GM18511 (cell line): ENCODE data around the gene HIPK4.

Experiments used
- ATAC-seq: cut with Tn5 transposase; IDR thresholded peaks from one replicate; pipeline ENCODE4 v1.9.1; 2021; ENCODE audit warnings: mild to moderate bottlenecking, moderate library complexity; ENCODE audit not compliant: unreplicated experiment

HIPK4 gene

DNA sequence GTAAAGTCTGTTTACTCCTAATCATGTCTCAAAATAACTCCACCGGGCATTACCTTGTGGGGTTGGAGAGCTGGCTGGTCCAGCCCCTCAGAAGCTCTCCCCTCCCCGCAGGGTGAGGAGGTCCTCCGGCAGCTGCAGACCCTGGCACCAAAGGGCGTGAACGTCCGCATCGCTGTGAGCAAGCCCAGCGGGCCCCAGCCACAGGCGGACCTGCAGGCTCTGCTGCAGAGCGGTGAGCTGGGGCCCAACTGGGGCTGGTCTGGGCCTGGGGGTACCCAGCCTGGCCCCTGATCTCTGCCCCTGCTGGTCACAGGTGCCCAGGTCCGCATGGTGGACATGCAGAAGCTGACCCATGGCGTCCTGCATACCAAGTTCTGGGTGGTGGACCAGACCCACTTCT is 20.2 kb downstream of the HIPK4 start:
- ATAC-seq: no peak

DNA sequence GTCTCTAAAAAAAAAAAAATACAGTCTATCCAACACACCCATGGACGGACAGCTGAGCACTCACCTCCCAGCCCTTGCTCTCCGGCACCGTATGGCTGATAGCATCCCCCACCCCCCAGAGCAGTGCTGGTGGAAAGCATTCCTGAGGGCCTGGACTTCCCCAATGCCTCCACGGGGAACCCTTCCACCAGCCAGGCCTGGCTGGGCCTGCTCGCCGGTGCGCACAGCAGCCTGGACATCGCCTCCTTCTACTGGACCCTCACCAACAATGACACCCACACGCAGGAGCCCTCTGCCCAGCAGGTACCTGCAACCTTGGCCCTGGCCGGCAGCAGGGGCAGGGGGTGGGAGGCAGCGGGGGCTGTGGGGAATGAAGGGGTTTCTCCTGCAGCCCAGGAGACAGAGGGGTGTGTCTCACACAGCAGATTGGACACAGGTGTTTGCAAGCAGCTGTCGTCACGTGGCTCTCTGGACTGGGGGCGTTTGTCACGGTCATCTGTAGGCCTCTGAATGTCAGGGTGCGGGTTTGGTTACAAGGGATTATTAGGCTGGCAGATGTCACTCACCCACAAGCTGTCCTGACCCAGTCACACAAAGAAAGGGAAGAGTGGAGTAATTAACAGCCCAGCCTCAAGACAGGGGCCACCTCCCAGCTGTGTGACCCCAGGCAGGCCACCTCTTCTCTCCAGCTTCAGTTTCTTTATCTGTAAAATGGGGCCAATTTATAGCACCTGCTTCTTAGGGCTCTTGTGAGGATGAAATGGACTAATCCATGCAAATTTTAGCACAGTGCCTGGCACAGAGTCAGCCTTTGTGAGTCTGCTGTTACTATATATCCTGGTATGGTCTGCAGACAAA is 22.2 kb downstream of the HIPK4 start:
- ATAC-seq: no peak

DNA sequence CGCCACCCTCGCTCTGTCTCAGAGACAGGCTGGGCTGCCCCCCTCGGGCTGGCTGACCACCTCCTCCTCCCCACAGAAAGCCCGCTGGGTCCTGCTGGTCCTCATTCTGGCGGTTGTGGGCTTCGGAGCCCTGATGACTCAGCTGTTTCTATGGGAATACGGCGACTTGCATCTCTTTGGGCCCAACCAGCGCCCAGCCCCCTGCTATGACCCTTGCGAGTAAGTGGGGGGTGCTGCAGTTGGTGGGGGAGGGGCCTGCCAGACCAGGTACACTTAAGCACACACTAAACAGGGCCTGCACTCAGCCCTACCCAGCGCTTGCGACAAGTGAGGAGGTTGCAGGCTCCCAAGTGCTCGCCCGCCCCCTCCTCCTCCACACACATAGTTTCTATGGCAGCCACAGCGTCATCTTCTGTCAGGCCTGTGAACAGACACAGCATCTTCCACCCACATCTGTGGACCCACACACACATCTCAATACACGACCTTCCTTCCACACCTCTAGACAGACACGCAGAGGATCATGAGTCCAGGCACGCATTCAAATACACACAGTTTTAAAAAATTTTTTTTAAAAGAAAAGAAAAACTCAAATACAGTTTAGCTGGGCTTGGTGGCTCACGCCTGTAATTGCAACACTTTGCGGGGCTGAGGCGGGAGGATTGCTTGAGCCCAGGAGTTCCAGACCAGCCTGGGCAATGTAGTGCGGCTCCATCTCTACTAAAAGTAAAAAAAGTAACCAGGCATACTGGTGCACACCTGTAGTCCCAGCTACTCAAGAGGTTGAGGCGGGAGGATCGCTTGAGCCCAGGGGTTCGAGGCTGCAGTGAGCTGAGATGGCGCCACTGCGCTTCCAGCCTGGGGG is 23.1 kb downstream of the HIPK4 start:
- ATAC-seq: no peak

DNA sequence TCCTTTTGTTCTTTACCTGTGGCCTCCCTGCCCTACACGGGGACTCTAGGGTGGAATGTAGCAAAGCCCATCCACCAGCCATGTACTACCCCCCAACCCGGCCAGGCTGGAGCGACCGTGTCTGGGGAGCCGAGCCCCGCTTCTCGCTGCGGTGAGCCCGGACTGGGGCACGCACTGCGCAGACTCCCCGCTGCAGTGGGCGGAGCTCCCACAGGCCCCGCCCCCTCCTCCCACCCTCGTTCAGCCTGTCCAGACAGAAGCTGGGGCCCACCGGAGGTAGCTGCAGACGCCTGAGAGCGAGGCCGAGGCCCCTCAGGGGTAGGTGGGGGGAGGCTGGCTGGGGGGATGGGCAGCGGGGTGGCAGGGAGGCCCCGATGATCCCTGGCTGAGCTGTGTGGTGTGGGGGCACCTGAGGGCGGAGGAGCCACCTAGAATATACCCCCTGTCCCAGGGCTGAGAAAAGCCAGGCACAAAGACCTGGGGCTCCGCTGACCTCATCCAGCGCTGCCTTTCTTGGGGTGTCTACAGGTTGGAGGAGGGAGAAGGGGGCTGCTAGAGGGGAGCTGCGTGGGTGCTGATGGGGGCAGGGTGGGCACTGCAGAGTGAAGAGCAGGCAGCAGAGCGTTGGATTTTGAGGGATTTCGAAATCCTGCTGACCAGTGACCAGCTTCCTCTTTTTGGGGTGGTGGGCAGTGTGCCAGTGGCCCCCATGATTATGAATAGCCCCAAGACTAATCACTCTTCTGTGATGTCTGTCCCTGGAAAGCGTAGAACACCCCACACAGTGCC is 24.2 kb downstream of the HIPK4 start:
- ATAC-seq: no peak

DNA sequence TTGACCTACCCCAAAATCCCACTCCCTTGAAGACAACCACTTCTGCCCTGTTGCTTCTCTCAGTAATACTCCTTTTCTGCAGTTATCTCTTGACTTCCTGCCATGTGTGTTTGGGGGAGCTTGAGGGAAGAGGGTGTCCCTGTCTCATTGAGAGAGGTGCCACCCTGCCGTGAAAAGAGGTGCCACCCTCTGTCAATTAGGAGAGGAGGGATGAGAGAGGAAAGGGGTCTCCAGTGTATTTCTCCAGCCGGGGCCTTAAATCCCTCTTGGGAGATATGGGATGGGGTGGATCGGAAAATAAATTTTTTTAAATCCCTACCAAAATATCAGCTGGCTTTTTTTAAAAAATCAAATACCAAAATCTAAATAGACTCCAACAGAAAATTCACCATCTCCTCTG is 25.0 kb downstream of the HIPK4 start:
- ATAC-seq: no peak

DNA sequence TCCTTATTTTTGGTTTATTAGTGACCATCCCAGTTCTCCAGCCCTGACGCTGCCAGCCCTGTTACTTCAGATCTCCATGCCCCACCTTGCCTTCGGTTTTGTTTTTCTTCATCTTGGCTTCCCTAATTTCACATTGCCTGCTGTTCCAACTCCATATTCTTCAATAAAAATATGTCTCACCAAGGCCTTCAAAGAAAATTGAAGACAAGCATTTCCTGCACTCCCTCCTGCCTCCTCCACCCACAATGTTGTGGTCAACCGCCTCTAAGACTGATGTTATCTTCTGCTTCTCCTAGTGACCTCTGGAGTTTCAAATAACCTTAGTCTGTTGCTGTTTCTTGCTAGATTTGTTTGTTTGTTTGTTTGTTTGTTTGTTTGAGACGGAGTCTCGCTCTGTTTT is 26.9 kb downstream of the HIPK4 start:
- no peak for ATAC-seq

DNA sequence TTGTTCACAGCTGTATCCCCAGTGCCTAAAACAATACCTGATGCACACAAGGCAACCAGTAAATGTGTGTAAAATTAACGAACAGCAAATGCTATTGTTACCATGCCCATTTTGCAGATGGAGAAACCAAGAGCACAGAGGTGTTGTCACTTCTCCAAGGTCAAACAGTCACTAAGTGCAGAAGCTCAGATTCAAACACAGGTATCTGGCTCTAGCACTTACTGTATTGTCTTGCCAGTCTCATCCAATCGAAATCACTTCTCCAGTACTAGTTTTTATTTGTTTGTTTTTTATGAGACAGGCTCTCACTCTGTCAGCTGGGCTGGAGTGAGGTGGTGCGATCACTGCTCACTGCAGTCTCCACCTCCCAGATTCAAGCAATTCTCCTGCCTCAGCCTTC is 27.8 kb downstream of the HIPK4 start:
- ATAC-seq: no peak

DNA sequence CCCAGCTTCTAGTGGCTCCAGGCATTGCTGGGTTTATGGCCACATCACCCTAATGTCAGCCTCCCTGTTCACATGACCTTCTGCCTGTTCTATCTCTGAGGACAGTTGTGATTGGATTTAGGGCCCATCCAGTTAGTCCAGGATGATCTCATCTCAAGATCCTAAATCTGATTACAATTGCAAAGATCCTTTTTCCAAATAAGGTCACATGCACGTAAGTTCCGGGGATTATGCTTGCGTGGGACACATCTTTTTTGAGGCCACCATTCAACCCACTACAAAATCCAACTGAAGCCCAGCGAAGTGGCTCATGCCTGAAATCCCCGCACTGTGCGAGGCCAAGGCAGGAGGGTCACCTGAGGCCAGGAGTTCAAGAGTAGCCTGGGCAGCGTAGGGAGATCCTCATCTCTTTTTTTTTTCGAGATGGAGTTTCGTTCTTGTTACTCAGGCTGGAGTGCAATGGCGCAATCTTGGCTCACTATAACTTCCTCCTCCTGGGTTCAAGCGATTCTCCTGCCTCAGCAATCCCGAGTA is 29.2 kb downstream of the HIPK4 start:
- ATAC-seq: no peak

DNA sequence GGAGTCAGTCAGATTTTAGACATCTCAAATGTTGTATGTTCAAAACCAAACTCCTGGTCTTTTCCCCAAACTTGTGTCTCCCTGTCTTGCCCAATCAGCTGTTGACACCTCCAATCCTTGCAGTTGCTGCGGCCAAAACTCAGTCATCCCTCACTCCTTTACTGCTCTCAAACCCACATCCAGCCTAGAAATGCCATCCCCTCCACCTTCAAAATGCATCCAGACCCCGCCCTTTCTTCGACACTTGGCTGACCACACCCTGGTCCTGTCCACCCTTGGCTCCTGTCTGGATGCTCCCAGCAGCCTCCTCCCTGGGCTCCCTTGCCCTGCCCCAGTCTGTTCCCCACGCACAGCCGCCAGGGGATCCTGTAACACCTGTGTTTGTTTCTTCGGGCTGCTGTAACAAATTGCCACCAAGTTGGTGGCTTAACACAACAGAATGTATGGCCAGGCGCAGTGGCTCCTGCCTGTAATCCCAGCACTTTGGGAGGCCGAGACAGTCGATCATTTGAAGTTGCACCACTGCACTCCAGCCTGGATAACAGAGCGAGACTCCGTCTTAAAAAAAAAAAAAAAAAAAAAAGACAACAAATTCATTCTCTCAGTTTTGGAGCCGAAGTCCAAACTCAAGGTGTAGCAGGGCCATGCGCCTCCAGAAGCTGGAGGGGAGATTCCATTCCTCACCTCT is 29.8 kb downstream of the HIPK4 start:
- ATAC-seq: no peak

DNA sequence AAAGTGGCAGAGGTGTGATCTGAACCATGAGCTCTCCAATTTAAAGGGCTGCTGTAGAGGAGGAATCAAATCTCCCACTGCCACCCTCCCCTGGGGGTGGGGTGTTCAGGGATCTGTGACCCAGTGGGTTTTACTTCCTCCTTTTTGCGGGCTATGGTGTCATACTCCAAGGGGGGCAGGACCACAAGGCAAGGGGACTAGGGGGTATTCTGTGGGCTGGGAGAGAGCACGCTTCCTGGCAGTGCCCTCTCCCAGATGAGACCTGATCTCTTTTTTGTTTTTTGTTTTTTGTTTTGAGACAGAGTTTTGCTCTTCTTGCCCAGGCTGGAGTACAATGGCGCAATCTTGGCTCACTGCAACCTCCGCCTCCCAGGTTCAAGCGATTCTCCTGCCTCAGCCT is 31.2 kb downstream of the HIPK4 start:
- no peak for ATAC-seq

DNA sequence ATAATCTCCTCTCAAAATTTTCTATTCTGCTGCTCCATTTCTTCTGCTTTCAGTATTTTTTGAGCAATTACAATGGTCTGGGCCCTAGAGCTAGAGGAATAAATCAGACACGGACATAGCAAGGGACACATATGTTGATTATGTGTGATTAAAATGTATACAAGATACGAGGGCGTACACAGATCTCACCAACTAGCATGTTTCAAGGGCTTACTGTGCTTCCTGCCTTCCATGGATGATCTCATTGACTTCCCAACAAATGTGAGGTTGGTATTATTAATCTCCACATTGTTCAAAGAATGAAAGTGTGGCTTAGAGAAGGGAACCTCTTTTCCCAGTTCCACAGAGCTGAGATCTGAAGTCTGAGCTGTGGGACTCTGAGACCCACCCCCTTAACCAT is 32.3 kb downstream of the HIPK4 start:
- ATAC-seq: no peak

DNA sequence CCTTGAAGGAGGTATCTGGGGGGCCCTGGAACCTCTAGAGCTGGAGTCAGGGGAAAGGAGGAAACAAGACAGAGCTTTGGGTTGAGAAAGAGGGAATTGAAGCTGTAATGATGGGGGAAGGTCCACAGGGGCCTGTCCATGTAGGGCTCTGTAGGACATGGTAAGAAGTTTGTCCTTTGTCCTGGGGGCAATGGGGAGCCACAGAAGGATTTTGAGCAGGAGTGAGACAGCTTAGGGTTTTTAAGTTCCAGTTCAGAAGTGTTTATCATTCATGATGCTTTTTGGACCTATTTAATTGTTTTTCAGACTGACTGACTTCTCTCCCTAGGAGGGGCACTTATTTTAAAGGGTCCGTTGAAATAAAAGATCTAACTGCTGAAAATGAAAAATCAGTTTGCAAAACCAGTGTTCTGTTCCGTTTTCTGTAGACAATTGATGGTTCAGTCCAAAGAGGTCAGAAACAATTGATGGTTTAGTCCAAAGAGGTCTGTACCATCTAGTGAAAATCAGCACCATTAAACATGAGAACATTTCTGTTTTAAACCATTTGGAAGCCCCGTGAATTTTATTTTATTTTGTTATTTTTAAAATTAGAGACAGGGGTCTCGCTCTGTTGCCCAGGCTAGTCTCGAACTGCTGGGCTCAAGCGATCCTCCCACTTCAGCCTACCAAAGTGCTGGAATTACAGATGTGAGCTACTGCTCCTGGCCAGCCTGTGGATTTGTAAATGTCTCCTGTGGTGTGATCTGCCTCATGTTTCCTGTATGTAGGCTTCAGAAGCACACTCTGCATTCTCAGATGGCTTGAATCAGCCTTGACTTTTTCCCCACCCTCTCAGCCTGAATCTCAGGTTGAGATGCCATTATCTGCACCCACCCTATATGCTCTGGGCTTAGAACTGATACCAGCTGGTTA is 33.0 kb downstream of the HIPK4 start:
- ATAC-seq: no peak

DNA sequence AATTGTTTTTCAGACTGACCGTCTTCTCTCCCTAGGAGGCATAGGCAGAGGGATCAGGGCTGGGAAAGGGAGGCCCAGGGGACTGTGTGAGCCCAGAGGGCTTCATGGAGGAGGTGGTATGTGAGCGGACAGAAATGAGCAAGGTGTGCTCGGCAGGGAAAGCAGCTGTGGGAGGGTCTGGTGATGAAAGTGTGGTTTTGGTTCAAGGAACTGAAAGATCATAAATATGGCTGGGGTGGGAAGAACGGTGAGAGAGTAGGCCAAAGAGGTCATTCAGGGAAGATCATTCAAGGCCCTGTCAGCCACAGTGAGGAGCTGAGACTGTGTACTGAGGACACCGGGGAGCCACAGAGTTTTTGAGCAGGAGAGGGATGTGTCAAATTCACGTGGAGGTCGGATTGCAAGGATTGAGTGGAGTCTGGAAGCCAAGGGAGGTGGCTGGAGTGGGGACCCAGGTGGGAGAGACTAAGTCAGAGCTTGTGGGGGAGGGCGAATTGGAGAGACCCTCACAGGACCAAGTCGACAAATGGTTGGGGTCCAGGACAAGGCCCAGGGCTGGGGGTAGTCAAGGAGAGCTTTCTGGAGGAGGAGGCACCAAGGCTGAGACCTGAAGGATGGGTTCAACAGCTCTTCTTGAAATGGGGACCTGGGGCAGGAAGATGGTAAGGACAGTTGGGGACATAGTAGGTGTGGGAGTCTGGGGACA is 33.9 kb downstream of the HIPK4 start:
- no peak for ATAC-seq

DNA sequence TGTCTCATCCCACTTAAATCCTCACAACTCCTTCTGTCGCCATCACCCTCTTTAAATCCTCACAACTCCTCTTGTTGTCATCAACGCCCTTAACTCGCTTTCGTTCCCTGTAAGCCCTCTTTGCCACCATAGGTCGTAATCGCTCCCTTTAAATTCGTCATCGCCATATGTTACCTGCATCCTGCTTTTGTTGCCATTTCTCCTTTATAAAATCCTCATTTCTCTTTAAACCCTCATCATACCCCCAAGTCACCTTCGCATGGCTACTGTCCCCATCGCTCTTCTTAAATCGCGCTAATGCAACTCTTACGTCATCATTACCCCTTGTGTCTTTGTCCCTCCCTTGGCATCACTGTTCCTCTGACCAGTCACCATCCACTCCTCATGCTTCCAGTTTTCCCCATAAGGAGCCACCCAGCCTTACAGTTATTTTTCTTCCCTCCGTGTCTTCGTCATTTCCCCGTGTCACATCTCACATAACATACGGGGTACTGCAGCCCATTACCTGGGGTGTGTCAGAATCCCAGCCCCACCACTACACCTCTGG is 40.9 kb downstream of the HIPK4 start:
- ATAC-seq: no peak

DNA sequence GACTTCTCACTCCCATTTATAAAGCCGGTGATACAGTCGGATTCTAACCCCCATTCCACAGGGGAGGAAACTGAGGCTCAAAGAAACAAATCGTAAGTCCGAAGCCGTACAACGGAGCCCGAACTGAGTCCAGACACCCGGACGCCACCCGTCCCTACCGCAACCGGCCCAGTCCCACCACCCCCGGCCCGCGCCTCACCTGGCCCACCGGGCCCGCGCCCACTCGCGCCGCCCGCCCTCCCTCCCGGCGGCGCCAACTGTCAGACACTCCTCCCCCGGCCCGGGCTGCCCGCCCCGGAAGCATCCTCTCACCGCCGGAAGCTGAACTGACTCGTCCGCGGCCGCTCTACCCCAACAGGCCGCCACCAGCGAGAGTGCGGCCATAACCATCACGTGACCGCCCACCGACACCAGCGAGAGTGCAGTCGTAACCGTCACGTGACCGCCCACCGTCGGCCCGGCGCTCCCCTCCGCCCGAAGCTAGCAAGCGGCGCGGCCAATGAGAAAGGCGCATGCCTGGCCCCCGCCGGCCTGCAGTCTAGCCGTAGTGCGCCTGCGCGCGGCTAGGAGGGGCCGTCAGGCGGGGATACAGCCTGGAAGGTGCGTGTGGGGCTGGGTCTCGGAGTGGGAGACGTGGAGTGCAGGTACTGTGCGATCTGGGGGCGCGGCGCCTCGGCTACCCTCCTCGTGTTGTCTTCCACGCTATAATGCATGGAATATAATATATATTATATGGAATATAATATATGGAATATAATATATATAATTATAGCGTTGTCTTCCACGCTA is 41.7 kb downstream of the HIPK4 start, which contains the start of the genes C19orf47 and PLD3:
Gene C19orf47 (minus strand): TSS at position 273 of the 789 bp plus-strand sequence. CDS start 6,540 bp downstream, outside the sequence.
Gene PLD3 (plus strand): TSS at position 571 of the 789 bp plus-strand sequence. CDS start 17,789 bp downstream, outside the sequence.
- ATAC-seq: peak; percentile 97

DNA sequence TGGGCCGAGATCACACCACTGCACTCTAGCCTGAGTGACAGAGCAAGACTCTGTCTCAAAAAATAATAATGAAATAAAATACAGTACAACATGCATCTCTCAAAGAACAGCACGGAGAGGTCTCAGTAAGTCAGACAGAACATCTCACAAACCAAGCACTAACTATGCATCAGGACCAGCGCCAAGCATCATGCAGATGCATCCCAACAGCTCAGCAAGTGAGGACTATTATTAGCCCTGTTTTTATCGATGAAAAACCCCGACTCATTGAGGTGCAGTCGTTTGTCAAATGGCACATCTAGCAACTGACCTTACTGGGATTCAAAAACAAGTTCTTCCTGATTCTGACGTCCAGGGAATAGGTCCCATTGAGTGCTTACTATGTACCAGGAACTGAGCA is 45.6 kb downstream of the HIPK4 start:
- ATAC-seq: no peak

DNA sequence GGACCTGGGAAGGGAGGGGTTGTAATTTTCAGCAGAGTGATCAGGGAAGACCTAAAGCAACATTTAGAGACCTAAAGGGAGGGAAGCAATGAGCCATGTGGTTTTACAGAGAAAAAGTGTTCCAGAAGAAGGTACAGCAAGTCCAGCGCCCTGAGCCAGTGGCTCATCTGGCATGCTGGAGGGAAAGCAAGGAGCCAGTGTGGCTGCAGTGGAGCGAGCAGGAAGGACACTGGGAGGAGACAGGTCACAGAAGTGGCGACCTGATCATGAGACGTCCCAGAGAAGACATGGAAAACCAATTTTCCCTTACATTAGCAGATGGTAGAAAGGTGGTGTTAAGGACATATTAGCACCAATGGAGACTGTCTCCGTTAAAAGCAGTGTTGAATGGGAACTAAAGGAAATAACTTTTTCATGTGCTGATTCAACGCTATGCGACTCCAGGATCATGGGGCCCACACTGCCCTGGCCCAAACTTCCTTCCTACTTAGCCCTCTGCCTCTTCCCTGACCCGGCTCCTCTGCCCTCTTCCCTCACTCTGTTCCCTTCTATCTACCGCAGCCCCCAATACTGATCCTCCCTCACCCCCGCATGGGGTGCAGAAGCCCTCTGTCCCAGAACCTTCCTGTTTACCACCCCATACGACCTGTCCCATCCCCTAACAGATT is 47.2 kb downstream of the HIPK4 start:
- ATAC-seq: no peak
